ENCODE results near the gene ADORA2B.
"Not testable (repeated sequence)": the region's sequence is repeated elsewhere in the genome, so short reads cannot be mapped to it uniquely, and the experiment has no call there.

The ADORA2B gene

GRCh38 chr17:15910791-15911190, 34.1 kb upstream of the ADORA2B start:
- TF ChIP-seq RARB (CRISPR knock-in tag; IDR thresholded peaks at IDR 0.05): no peak
- TF ChIP-seq ISL1 (CRISPR knock-in tag; IDR thresholded peaks at IDR 0.05): no peak
- no peak for TF ChIP-seq ZC3H10 (CRISPR knock-in tag; IDR thresholded peaks at IDR 0.05)
- TF ChIP-seq, protein P1, sequence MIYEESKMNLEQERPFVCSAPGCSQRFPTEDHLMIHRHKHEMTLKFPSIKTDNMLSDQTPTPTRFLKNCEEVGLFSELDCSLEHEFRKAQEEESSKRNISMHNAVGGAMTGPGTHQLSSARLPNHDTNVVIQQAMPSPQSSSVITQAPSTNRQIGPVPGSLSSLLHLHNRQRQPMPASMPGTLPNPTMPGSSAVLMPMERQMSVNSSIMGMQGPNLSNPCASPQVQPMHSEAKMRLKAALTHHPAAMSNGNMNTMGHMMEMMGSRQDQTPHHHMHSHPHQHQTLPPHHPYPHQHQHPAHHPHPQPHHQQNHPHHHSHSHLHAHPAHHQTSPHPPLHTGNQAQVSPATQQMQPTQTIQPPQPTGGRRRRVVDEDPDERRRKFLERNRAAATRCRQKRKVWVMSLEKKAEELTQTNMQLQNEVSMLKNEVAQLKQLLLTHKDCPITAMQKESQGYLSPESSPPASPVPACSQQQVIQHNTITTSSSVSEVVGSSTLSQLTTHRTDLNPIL (CRISPR knock-in tag; IDR thresholded peaks at IDR 0.05; ENCODE audit: low read depth): no peak
- no peak for TF ChIP-seq TOX (CRISPR knock-in tag; IDR thresholded peaks at IDR 0.05; ENCODE audit: borderline replicate concordance)
- no peak for ATAC-seq

DNA sequence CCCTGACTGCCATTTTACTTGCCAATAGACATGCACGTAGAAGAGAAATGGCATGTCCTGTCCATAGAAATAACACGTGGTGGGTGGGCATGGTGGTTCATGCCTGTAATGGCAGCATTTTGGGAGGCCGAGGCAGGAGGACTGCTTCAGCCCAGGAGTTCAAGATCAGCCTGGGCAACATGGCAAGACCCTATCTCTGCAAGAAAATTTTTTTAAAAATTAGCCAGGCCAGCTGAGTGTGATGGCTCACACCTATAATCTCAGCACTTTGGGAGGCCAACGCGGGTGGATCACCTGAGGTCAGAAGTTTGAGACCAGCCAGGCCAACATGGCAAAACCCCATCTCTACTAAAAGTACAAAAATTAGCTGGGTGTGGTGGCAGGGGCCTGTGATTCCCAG, 33.2 kb upstream of the ADORA2B start:
- not testable (repeated sequence) for ATAC-seq

- TF ChIP-seq, protein P2, sequence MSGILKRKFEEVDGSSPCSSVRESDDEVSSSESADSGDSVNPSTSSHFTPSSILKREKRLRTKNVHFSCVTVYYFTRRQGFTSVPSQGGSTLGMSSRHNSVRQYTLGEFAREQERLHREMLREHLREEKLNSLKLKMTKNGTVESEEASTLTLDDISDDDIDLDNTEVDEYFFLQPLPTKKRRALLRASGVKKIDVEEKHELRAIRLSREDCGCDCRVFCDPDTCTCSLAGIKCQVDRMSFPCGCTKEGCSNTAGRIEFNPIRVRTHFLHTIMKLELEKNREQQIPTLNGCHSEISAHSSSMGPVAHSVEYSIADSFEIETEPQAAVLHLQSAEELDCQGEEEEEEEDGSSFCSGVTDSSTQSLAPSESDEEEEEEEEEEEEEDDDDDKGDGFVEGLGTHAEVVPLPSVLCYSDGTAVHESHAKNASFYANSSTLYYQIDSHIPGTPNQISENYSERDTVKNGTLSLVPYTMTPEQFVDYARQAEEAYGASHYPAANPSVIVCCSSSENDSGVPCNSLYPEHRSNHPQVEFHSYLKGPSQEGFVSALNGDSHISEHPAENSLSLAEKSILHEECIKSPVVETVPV (CRISPR knock-in tag; IDR thresholded peaks at IDR 0.05): no peak
- TF ChIP-seq SNAI2 (CRISPR knock-in tag; IDR thresholded peaks at IDR 0.05): no peak
- no peak for TF ChIP-seq TOX (CRISPR knock-in tag; IDR thresholded peaks at IDR 0.05; ENCODE audit: borderline replicate concordance)
- TF ChIP-seq ZFP30 (CRISPR knock-in tag; IDR thresholded peaks at IDR 0.05): no peak
- TF ChIP-seq ZNF70 (CRISPR knock-in tag; IDR thresholded peaks at IDR 0.05): no peak
- TF ChIP-seq OSR1 (CRISPR knock-in tag; IDR thresholded peaks at IDR 0.05): no peak
- TF ChIP-seq ESRRG (CRISPR knock-in tag; IDR thresholded peaks at IDR 0.05): no peak
- TF ChIP-seq BACH2 (CRISPR knock-in tag; IDR thresholded peaks at IDR 0.05; ENCODE audit: borderline replicate concordance): no peak
- TF ChIP-seq, protein P3, sequence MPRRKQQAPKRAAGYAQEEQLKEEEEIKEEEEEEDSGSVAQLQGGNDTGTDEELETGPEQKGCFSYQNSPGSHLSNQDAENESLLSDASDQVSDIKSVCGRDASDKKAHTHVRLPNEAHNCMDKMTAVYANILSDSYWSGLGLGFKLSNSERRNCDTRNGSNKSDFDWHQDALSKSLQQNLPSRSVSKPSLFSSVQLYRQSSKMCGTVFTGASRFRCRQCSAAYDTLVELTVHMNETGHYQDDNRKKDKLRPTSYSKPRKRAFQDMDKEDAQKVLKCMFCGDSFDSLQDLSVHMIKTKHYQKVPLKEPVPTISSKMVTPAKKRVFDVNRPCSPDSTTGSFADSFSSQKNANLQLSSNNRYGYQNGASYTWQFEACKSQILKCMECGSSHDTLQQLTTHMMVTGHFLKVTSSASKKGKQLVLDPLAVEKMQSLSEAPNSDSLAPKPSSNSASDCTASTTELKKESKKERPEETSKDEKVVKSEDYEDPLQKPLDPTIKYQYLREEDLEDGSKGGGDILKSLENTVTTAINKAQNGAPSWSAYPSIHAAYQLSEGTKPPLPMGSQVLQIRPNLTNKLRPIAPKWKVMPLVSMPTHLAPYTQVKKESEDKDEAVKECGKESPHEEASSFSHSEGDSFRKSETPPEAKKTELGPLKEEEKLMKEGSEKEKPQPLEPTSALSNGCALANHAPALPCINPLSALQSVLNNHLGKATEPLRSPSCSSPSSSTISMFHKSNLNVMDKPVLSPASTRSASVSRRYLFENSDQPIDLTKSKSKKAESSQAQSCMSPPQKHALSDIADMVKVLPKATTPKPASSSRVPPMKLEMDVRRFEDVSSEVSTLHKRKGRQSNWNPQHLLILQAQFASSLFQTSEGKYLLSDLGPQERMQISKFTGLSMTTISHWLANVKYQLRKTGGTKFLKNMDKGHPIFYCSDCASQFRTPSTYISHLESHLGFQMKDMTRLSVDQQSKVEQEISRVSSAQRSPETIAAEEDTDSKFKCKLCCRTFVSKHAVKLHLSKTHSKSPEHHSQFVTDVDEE (CRISPR knock-in tag; IDR thresholded peaks at IDR 0.05): no peak
- TF ChIP-seq GLIS3 (CRISPR knock-in tag; IDR thresholded peaks at IDR 0.05): no peak
- TF ChIP-seq ZC3H10 (CRISPR knock-in tag; IDR thresholded peaks at IDR 0.05): no peak
- TF ChIP-seq ISL1 (CRISPR knock-in tag; IDR thresholded peaks at IDR 0.05): no peak
- TF ChIP-seq ZFP3 (CRISPR knock-in tag; IDR thresholded peaks at IDR 0.05): no peak
- TF ChIP-seq POU6F1 (CRISPR knock-in tag; IDR thresholded peaks at IDR 0.05; ENCODE audit: borderline replicate concordance, low read depth): no peak
- TF ChIP-seq ZNF8 (CRISPR knock-in tag; IDR thresholded peaks at IDR 0.05): no peak
- TF ChIP-seq ZNF565 (CRISPR knock-in tag; conservative IDR thresholded peaks at IDR 0.05; ENCODE audit: low read depth): no peak
- TF ChIP-seq PPARA (CRISPR knock-in tag; IDR thresholded peaks at IDR 0.05; ENCODE audit: borderline replicate concordance): no peak
- TF ChIP-seq ARNTL (CRISPR knock-in tag; IDR thresholded peaks at IDR 0.05; ENCODE audit: borderline replicate concordance, low read depth): no peak
- no peak for TF ChIP-seq CSDC2 (CRISPR knock-in tag; IDR thresholded peaks at IDR 0.05)
- no peak for ATAC-seq
These were observed 32.4 kb upstream of the ADORA2B start for GRCh38 chr17:15912416-15912955.

- no peak for ATAC-seq
- TF ChIP-seq ZNF565 (CRISPR knock-in tag; conservative IDR thresholded peaks at IDR 0.05; ENCODE audit: low read depth) (no peak), SNAI2 (CRISPR knock-in tag; IDR thresholded peaks at IDR 0.05) (no peak), GLIS3 (CRISPR knock-in tag; IDR thresholded peaks at IDR 0.05) (no peak), TCF4 (CRISPR knock-in tag; IDR thresholded peaks at IDR 0.05; ENCODE audit: borderline replicate concordance) (no peak), CSDC2 (CRISPR knock-in tag; IDR thresholded peaks at IDR 0.05) (no peak)
These were observed 31.1 kb upstream of the ADORA2B start for GRCh38 chr17:15913826-15914225.
